ENCODE measurements around the gene NECAB2.

Gene NECAB2

DNA sequence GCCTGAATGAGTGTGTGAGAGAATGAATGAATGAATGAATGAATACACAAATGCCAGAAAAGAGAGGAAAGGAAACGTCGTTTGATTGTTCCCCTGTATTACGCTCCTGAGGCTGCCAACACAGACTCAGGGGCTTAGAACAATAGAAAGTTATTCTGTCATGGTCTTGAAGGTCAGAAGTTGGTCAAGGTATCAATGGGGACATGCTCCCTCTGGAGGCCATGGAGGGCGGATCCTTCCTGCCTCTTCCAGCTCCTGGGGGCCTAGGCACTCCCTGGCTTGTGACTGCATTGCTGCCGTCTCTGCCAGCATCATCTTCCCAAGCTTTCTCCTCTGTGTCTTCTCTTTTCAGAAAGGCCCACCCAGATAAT, 76.1 kb downstream of the NECAB2 start:
- H3K9me2 ChIP-seq (replicated peaks; ENCODE audit: insufficient read depth, low read length) = no peaks in the 10 kb centered on the region
- H3K27me3 ChIP-seq (replicated peaks; ENCODE audit: insufficient read depth, low read length) = peaks cover 11% of the 10 kb centered on the region; the same call in 1 of the 2 replicates
- H3K9me3 ChIP-seq (replicated peaks; ENCODE audit: insufficient read depth, low read length) = no peaks in the 10 kb centered on the region
- no peaks in the 10 kb centered on the region for H3F3A ChIP-seq (ENCODE audit: insufficient read depth, low read length)
- TF ChIP-seq CTCF (IDR thresholded peaks at IDR 0.05; ENCODE audit: low read length) (peak; percentile 9; the same call in 1 of the 2 replicates), EZH2phosphoT487 (IDR thresholded peaks at IDR 0.05; ENCODE audit: low read length) (no peak), EZH2 (optimal IDR thresholded peaks at IDR 0.05; ENCODE audit: low read depth, low read length) (no peak)
- H3K79me2 ChIP-seq (ENCODE audit: low read length) = no peaks in the 10 kb centered on the region
- no peaks in the 10 kb centered on the region for H3K36me3 ChIP-seq (replicated peaks; ENCODE audit: insufficient read depth, low read length)
- no peak overlapping the region for H3K4me2 ChIP-seq (ENCODE audit: low read depth, low read length)
- H3K9ac ChIP-seq (ENCODE audit: low read length) = no peak overlapping the region
- DNase-seq = no peak
- H3K4me3 ChIP-seq (ENCODE audit: low read length) = no peak overlapping the region
- H2AFZ ChIP-seq (ENCODE audit: low read length) = no peak overlapping the region
- no peak overlapping the region for H3K27ac ChIP-seq (ENCODE audit: low read length)
- H4K20me1 ChIP-seq (ENCODE audit: insufficient read depth, low read length) = no peaks in the 10 kb centered on the region
- H3K4me1 ChIP-seq (ENCODE audit: low read length) = no peaks in the 10 kb centered on the region

DNA sequence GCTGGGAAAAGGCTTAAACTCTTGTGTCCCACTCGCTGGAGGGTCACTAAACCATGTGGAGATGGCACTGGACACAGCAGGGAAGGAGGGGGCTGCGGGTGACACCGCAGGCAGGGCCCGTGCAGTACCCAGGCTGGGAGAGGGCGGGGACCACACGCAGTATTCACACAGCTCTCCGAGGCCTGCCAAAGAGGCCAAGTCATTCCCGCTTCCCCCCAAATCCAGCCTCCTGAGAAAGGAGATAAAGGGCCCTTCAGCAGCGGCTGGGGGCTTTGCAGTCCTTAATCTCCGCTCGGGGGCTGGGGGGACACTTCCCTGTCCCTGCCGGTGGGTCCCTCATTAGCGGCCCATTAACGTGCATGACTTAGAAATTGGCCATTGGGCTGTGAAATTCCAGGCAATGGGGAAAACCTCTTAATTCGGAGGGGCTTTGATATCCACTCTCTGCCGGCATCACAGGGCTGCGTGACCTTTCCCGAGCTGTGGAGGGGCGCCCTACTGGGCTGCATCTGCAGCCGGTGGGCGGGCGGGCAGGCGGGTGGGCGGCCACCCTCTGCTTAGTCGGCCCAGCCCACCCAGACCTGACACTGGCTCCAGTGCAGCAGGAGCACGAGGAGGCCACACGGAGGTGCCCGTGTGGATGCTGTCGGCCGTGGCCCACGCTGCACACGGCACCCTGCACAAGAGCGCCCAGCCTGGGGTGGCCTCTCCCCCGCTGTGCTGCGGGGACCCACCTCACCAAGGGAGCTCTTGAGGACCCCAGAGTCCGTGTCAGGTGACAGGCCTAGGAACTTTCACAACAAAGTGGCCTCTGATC, 77.2 kb downstream of the NECAB2 start:
- Histone ChIP-seq H2AFZ (ENCODE audit: low read length) (no peak overlapping the region), H3K27ac (ENCODE audit: low read length) (no peak overlapping the region), H3K4me3 (ENCODE audit: low read length) (no peak overlapping the region), H3K9me3 (replicated peaks; ENCODE audit: insufficient read depth, low read length) (no peaks in the 10 kb centered on the region), H3K27me3 (replicated peaks; ENCODE audit: insufficient read depth, low read length) (peaks cover 8% of the 10 kb centered on the region; the same call in 1 of the 2 replicates), H3K4me2 (ENCODE audit: low read depth, low read length) (no peak overlapping the region), H3K36me3 (replicated peaks; ENCODE audit: insufficient read depth, low read length) (no peaks in the 10 kb centered on the region), H3K9me2 (replicated peaks; ENCODE audit: insufficient read depth, low read length) (no peaks in the 10 kb centered on the region), H4K20me1 (ENCODE audit: insufficient read depth, low read length) (no peaks in the 10 kb centered on the region), H3F3A (ENCODE audit: insufficient read depth, low read length) (no peaks in the 10 kb centered on the region), H3K79me2 (ENCODE audit: low read length) (no peaks in the 10 kb centered on the region), H3K4me1 (ENCODE audit: low read length) (no peaks in the 10 kb centered on the region), H3K9ac (ENCODE audit: low read length) (no peak overlapping the region)
- TF ChIP-seq CTCF (IDR thresholded peaks at IDR 0.05; ENCODE audit: low read length) = no peak
- no peak for TF ChIP-seq EZH2 (optimal IDR thresholded peaks at IDR 0.05; ENCODE audit: low read depth, low read length)
- no peak for TF ChIP-seq EZH2phosphoT487 (IDR thresholded peaks at IDR 0.05; ENCODE audit: low read length)
- no peak for DNase-seq

DNA sequence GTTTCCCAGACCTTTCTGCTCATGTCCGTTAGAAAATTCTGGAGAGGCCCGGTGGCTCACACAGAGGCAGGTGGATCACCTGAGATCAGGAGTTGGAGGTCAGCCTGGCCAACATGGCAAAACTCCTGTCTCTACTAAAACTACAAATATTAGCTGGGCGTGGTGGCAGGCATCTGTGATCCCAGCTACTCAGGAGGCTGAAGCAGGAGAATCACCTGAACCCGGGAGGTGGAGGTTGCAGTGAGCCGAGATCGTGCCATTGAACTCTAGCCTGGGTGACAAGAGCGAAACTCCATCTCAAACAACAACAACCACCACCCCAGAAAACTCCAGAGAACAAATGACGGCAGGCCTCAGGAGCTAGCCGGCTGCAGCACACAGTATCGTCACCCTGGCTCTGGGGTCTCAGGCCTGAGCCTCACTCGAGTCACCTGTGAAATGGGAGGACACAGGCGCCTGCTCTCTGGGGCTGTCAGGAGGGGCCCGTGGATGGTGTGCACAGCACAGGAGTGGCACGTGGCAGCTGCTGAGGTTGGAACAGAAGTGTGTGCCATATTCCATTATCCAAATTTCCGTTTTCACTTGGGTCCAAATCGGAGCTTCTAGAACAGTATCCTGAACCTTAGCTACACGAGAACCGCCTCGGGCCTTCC, 77.9 kb downstream of the NECAB2 start:
- H3K36me3 ChIP-seq (replicated peaks; ENCODE audit: insufficient read depth, low read length) = no peaks in the 10 kb centered on the region
- H2AFZ ChIP-seq (ENCODE audit: low read length) = no peak overlapping the region
- H3K4me2 ChIP-seq (ENCODE audit: low read depth, low read length) = no peak overlapping the region
- no peaks in the 10 kb centered on the region for H3K79me2 ChIP-seq (ENCODE audit: low read length)
- H3K4me1 ChIP-seq (ENCODE audit: low read length) = no peaks in the 10 kb centered on the region
- no peak overlapping the region for H3K27ac ChIP-seq (ENCODE audit: low read length)
- no peak for DNase-seq
- H4K20me1 ChIP-seq (ENCODE audit: insufficient read depth, low read length) = no peaks in the 10 kb centered on the region
- no peak overlapping the region for H3K9ac ChIP-seq (ENCODE audit: low read length)
- no peaks in the 10 kb centered on the region for H3F3A ChIP-seq (ENCODE audit: insufficient read depth, low read length)
- no peaks in the 10 kb centered on the region for H3K9me2 ChIP-seq (replicated peaks; ENCODE audit: insufficient read depth, low read length)
- no peak overlapping the region for H3K4me3 ChIP-seq (ENCODE audit: low read length)
- TF ChIP-seq EZH2phosphoT487 (IDR thresholded peaks at IDR 0.05; ENCODE audit: low read length) = no peak
- no peak for TF ChIP-seq CTCF (IDR thresholded peaks at IDR 0.05; ENCODE audit: low read length)
- TF ChIP-seq EZH2 (optimal IDR thresholded peaks at IDR 0.05; ENCODE audit: low read depth, low read length) = no peak
- no peaks in the 10 kb centered on the region for H3K9me3 ChIP-seq (replicated peaks; ENCODE audit: insufficient read depth, low read length)
- 0 out of 2 replicates have a peak, but pooled peaks cover under 1% of the 10 kb centered on the region for H3K27me3 ChIP-seq (replicated peaks; ENCODE audit: insufficient read depth, low read length)
